ENCODE results near the gene NPAS3. TPM values are rescaled to one million over a fixed set of nuclear protein-coding genes. Genes with fewer than 3 reads are reported as not detected.
"Not testable (repeated sequence)": the region's sequence is repeated elsewhere in the genome, so short reads cannot be mapped to it uniquely, and the experiment has no call there.

Gene NPAS3
- total RNA-seq, 6 donors from 2014 or later = 0.30 to 0.77 (median 0.59) TPM; not detected in 2

- peak in 1 of 2 donors; percentile 22 for DNase-seq
- no peak for TF ChIP-seq CTCF (IDR thresholded peaks at IDR 0.05)
- Histone ChIP-seq H3K27ac (no peak overlapping the region), H3K4me1 (no peaks in the 10 kb centered on the region), H3K36me3 (no peaks in the 10 kb centered on the region), H3K9me3 (no peaks in the 10 kb centered on the region), H3K4me3 (no peak overlapping the region), H3K27me3 (no peaks in the 10 kb centered on the region)
- WGBS, 2 donors = 28 to 29% methylated on average over 1 of the region's 1 CpG
- no peak for ATAC-seq (ENCODE audit: low FRiP score in 2 of 2)
Measured at GRCh38 chr14:33081259-33081658, 142.6 kb downstream of the NPAS3 start.

- Histone ChIP-seq H3K9me3 (peaks cover 0 to 5% (median 3%) of the 10 kb centered on the region in 4 donors), H3K4me3 (no peak overlapping the region), H3K36me3 (no peaks in the 10 kb centered on the region), H3K4me1 (no peaks in the 10 kb centered on the region), H3K27me3 (no peaks in the 10 kb centered on the region), H3K27ac (no peak overlapping the region)
- 90 to 91% methylated on average over 2 of the region's 2 CpGs for WGBS, 2 donors
- ATAC-seq (ENCODE audit: low FRiP score in 2 of 2) (no peak), DNase-seq (no peak)
- TF ChIP-seq EP300 (IDR thresholded peaks at IDR 0.05) (no peak), POLR2A (IDR thresholded peaks at IDR 0.05) (no peak), POLR2AphosphoS5 (IDR thresholded peaks at IDR 0.05) (no peak), CTCF (IDR thresholded peaks at IDR 0.05) (no peak)
Measured at GRCh38 chr14:33085799-33086198, 147.1 kb downstream of the NPAS3 start.

GRCh38 chr14:33088274-33088673 is 149.6 kb downstream of the NPAS3 start:
- ATAC-seq (ENCODE audit: low FRiP score in 2 of 2); H3K27me3 ChIP-seq; H3K4me3 ChIP-seq; H3K36me3 ChIP-seq; H3K9me3 ChIP-seq; H3K27ac ChIP-seq; H3K4me1 ChIP-seq: not testable (repeated sequence)
- peak in 1 of 2 donors; percentile 16 for DNase-seq
- WGBS, 2 donors = 81 to 91% methylated on average over 10 to 11 of the region's 11 CpGs

DNA sequence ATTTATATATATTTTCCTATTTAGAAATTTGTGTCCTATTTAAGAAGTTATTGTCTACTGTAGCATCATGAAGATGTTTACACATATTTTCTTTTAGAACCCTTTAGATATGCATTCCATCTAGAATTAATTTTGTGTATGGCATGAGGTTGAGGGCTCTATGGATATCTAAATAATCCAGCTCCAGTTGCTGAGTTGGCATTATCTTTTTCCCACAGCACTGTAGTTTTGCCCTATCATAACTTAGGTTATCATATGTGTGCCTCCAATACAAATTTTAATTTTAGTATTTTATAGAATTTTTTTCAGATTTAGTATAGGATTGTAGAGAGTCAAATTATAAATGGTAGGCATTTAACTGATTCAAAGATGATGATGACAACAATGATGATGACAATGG is 159.3 kb downstream of the NPAS3 start:
- Histone ChIP-seq H3K4me1 (no peaks in the 10 kb centered on the region), H3K36me3 (no peaks in the 10 kb centered on the region), H3K9me3 (no peaks in the 10 kb centered on the region), H3K27ac (no peak overlapping the region), H3K27me3 (no peaks in the 10 kb centered on the region), H3K4me3 (no peak overlapping the region)
- no peak for TF ChIP-seq CTCF (IDR thresholded peaks at IDR 0.05)
- no peak for TF ChIP-seq POLR2AphosphoS5 (IDR thresholded peaks at IDR 0.05)
- no peak for TF ChIP-seq EP300 (IDR thresholded peaks at IDR 0.05)
- TF ChIP-seq POLR2A (IDR thresholded peaks at IDR 0.05) = no peak
- DNase-seq (no peak), ATAC-seq (ENCODE audit: low FRiP score in 2 of 2) (no peak)

GRCh38 chr14:33103489-33103888 is 164.8 kb downstream of the NPAS3 start:
- ATAC-seq (ENCODE audit: low FRiP score in 2 of 2) (peak in 1 of 2 donors; percentile 50), DNase-seq (peak in 1 of 2 donors; percentile 29)
- H3K36me3 ChIP-seq = no peaks in the 10 kb centered on the region
- H3K4me3 ChIP-seq = no peak overlapping the region
- TF ChIP-seq EP300 (IDR thresholded peaks at IDR 0.05) = no peak
- no peak for TF ChIP-seq CTCF (IDR thresholded peaks at IDR 0.05)
- TF ChIP-seq POLR2A (IDR thresholded peaks at IDR 0.05) = no peak
- no peak for TF ChIP-seq POLR2AphosphoS5 (IDR thresholded peaks at IDR 0.05)
- H3K27ac ChIP-seq = no peak overlapping the region
- H3K9me3 ChIP-seq = no peaks in the 10 kb centered on the region
- WGBS, 2 donors = 62 to 63% methylated on average over 3 of the region's 3 CpGs
- H3K27me3 ChIP-seq = no peaks in the 10 kb centered on the region
- H3K4me1 ChIP-seq = no peaks in the 10 kb centered on the region
